ENCODE measurements around the gene GAREM2. TPM values are rescaled to one million over a fixed set of nuclear protein-coding genes. Genes with fewer than 3 reads are reported as not detected.

Gene GAREM2
- total and polyA plus RNA-seq, 11 donors = 0.42 to 4.1 (median 0.81) TPM

DNA sequence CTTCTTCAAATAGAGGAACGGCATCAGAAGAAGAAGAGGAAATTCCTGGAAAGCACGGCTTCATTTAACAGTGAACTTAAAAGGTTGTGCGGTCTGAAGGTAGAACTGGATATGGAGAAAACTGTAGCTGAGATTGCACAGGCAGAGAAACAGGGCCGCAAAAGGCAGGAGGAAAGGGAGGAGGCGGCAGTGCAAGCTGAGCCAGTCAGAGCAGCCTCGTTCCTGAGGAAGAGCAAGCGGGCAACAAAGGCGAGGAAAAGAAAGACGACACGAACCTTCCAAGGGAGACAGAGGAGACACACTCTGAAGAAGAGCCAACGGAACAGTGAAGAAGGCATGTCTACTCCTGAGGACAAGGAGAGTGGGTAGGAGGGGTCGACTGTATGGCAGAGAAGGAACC is 22.6 kb upstream of the GAREM2 start:
- peaks cover 0 to 14% (median 0%) of the 10 kb centered on the region in 9 donors for H3K27me3 ChIP-seq
- DNase-seq = no peak
- H3K4me3 ChIP-seq = no peak overlapping the region
- H3K9me3 ChIP-seq = peaks cover 0 to 15% (median 8%) of the 10 kb centered on the region in 12 donors
- peaks cover 0 to 3% (median 0%) of the 10 kb centered on the region in 12 donors for H3K4me1 ChIP-seq
- no peaks in the 10 kb centered on the region for H3K36me3 ChIP-seq
- intact Hi-C loops (cut with DNase I) = no loop called here
- no peak for ATAC-seq
- TF ChIP-seq, protein P1, sequence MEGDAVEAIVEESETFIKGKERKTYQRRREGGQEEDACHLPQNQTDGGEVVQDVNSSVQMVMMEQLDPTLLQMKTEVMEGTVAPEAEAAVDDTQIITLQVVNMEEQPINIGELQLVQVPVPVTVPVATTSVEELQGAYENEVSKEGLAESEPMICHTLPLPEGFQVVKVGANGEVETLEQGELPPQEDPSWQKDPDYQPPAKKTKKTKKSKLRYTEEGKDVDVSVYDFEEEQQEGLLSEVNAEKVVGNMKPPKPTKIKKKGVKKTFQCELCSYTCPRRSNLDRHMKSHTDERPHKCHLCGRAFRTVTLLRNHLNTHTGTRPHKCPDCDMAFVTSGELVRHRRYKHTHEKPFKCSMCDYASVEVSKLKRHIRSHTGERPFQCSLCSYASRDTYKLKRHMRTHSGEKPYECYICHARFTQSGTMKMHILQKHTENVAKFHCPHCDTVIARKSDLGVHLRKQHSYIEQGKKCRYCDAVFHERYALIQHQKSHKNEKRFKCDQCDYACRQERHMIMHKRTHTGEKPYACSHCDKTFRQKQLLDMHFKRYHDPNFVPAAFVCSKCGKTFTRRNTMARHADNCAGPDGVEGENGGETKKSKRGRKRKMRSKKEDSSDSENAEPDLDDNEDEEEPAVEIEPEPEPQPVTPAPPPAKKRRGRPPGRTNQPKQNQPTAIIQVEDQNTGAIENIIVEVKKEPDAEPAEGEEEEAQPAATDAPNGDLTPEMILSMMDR (IDR thresholded peaks at IDR 0.05) = no peak
- no peak for TF ChIP-seq POLR2A (IDR thresholded peaks at IDR 0.05)
- WGBS, 4 donors = 79 to 83% (median 80%) methylated on average over 12 of the region's 12 CpGs
- H3K27ac ChIP-seq = no peak overlapping the region

DNA sequence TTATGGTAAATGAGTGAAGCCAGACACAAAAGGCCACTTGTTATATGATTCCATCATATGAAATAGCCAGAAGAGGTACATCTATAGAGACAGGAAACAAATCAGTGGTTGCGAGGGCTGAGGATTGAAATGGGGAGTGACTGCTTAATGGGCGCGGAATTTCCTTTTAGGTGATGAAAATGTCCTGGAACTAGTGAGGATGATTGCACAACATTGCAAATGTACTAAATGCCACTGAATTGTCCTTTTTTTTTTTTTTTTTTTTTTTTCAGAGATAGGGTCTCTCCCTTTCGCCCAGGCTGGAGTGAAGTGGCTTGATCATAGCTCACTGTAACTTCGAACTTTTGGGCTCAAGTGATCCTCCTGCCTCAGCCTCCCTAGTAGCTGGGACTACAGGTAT is 15.3 kb upstream of the GAREM2 start:
- peaks cover 0 to 15% (median 8%) of the 10 kb centered on the region in 12 donors for H3K9me3 ChIP-seq
- no peak overlapping the region for H3K4me3 ChIP-seq
- ATAC-seq (no peak), DNase-seq (no peak)
- no peak overlapping the region for H3K27ac ChIP-seq
- WGBS, 4 donors = 94 to 98% (median 95%) methylated on average over 5 of the region's 5 CpGs
- H3K27me3 ChIP-seq = no peaks in the 10 kb centered on the region
- H3K4me1 ChIP-seq = no peaks in the 10 kb centered on the region
- TF ChIP-seq, protein P1 (IDR thresholded peaks at IDR 0.05) = no peak
- H3K36me3 ChIP-seq = no peaks in the 10 kb centered on the region
- intact Hi-C loops (cut with DNase I) = no loop called here

DNA sequence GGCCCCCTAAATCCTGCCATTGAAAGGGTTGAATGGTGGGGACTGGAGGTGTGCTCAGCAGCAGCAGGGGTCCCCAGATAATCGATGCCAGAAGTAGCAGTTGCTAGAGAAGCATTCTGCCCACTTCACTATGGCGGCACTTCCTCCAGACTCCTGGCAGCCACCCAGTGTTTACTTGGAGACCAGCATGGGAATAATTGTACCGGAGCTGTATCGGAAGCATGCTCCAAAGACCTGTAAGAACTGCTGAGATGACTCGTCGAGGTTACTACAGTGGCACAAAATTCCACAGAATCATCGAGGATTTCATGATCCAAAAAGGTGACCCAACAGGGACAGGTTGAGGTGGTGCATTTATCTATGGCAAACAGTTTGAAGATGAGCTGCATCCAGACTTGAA is 11.0 kb upstream of the GAREM2 start:
- Histone ChIP-seq H3K27me3 (no peaks in the 10 kb centered on the region), H3K9me3 (no peaks in the 10 kb centered on the region), H3K4me3 (no peak overlapping the region), H3K27ac (no peak overlapping the region), H3K36me3 (no peaks in the 10 kb centered on the region), H3K4me1 (peaks cover 0 to 9% (median 0%) of the 10 kb centered on the region in 12 donors)
- no peak for DNase-seq
- no peak for ATAC-seq
- TF ChIP-seq POLR2A (IDR thresholded peaks at IDR 0.05) = no peak
- TF ChIP-seq, protein P1 (IDR thresholded peaks at IDR 0.05) = no peak
- intact Hi-C loops (cut with DNase I) = no loop called here
- 84 to 93% (median 90%) methylated on average over 7 of the region's 7 CpGs for WGBS, 4 donors

DNA sequence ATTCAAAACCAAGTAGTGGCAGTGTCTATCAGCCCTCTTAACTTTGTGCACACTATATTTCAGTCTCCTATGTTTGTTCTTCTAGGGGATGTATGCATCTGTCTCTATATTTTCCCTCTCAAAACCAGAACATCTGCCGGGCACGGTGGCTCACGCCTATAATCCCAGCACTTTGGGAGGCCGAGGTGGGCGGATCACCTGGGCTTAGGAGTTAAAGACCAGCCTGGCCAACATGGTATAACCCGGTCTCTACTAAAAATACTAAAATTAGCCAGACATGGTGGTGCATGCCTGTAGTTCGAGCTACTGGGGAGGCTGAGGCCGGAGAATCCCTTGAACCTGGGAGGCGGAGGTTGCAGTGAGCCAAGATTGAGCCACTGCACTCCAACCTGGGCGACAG is 9.9 kb upstream of the GAREM2 start:
- TF ChIP-seq POLR2A (IDR thresholded peaks at IDR 0.05) = no peak
- TF ChIP-seq, protein P1 (IDR thresholded peaks at IDR 0.05) = no peak
- DNase-seq (no peak), ATAC-seq (no peak)
- Histone ChIP-seq H3K36me3 (no peaks in the 10 kb centered on the region), H3K4me3 (no peak overlapping the region), H3K9me3 (no peaks in the 10 kb centered on the region), H3K27ac (no peak overlapping the region), H3K4me1 (peaks cover 0 to 9% (median 0%) of the 10 kb centered on the region in 12 donors), H3K27me3 (no peaks in the 10 kb centered on the region)
- WGBS, 4 donors = 88 to 93% (median 92%) methylated on average over 10 of the region's 10 CpGs
- intact Hi-C loops (cut with DNase I) = no loop called here

Measured in heart left ventricle (tissue), 16 donors.